Panc1 (cell line): Measurements from ENCODE around the gene ITGA3.
A peak's percentile ranks its signal among the peaks of the same experiment; 100 is the strongest.

ENCODE experiments used
- CTCF ChIP-seq: fragments of 450-650 bp; IDR thresholded peaks from 2 replicates; pipeline ENCODE4 v1.5.1; 2017; ENCODE audit warnings: mild to moderate bottlenecking
- REST ChIP-seq, 2 experiments: IDR thresholded peaks; 2 replicates each; pipeline ENCODE4 v1.6.1; 2011 to 2012; ENCODE audit warnings: low read depth in 2 of 2, control low read depth in 1 of 2, low read length in 1 of 2, mild to moderate bottlenecking in 1 of 2, moderate library complexity in 1 of 2; ENCODE audit not compliant: insufficient read depth in 1 of 2

- TF ChIP-seq CTCF = peak; percentile 83
- no peak for TF ChIP-seq REST (IDR thresholded peaks at IDR 0.05; ENCODE audit: insufficient read depth in 1 of 2, low read depth in 2 of 2, low read length in 1 of 2)
Observed at GRCh38 chr17:50027172-50027880, 28.6 kb upstream of the ITGA3 start.
